H1 (cell line): ENCODE data around the gene WNK4.

Experiments
- CHD1 ChIP-seq: IDR thresholded peaks from 2 replicates; pipeline ENCODE4 v1.6.1; 2012; ENCODE audit warnings: low read depth, low read length, improper control_type of control experiment
- POLR2A ChIP-seq, 2 experiments: IDR thresholded peaks; 1 replicate in 1 of 2; 2 replicates in 1 of 2; pipeline ENCODE4 v1.6.1; 2011; ENCODE audit warnings: low read depth in 2 of 2, low read length in 2 of 2, mild to moderate bottlenecking in 2 of 2; ENCODE audit errors: control extremely low read depth in 1 of 2

DNA sequence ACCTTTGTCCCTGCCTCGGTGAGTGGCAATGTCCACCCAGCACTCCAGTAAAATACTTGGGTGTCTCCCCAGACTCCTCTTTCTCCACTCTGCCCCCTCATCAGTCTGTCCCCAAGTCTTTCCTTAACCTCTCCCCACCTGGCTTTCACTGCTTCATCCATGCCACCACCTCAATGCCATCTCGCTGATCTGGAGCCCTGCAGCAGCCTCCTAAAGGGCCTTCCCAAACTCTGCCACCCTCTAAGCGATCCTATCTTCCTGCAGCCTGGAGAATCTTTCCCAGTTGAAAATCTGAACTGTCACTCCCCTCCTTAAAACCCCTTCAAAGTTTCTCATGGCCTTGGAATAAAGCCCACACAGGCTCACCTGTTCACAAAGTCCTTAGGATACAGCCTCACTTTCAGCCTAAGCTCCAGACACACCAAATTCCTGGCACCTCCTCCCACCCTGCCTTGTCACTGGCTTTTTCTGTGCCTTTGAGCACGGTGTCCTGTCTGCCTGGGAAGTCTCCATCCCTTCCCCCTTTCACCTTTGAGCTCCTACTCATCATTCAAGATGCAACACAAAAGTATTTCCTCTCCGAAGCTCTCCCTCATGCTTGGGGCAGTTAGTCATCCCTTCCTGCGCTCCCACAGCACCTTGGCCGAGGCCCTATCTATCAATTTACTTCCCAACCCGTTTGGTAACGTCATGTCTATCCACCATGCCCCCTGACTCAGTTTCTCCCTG, 2.8 kb downstream of the WNK4 start:
- TF ChIP-seq CHD1 = no peak
- TF ChIP-seq POLR2A (IDR thresholded peaks at IDR 0.05; ENCODE audit: control extremely low read depth in 1 of 2, low read depth in 2 of 2, low read length in 2 of 2) = no peak
